ENCODE measurements around the gene NEDD9. TPM values are rescaled to one million over a fixed set of nuclear protein-coding genes. Genes with fewer than 3 reads are reported as not detected.

Gene NEDD9
- total RNA-seq, 1 donor from 2014 or later: 23.2 TPM

DNA sequence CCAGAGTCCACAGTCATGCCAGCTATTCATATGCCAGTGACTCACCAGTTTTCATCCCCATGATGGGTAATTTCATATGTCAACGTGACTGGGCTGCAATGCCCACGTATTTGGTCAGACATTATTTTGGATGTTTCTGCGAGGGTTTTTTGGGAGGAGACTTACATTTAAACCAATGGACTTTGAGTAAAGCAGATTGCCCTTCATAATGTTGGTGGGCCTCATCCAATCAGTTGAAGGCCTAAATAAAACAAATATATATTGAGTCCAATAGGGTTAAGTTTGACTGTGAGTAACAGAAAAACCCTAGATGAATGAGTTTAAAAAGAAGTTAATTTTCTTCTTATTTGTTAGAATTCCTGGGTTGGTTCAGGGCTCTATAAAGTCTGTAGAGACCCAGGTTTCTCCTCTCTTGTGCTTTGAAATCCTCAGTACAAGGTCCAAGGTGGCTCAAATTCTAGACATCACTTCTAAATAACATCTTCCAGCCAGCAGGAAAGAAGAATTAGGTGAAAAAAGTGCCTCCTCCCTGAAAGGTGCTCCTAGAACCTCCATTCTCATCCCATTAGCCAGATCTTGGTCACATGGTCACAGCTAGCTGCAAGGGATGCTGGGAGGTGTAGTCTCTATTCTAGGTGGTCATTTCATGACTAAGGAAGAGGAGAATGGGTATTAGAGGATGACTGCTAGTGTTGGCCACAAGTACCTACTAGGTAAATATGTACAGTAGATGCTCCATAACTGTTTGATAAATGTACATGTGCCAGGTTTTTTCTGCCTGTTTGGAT lies 16.7 kb upstream of the NEDD9 start:
- peaks cover 6% of the 10 kb centered on the region for H3K9me3 Mint-ChIP-seq (ENCODE audit: low read depth)
- TF ChIP-seq, protein P1, sequence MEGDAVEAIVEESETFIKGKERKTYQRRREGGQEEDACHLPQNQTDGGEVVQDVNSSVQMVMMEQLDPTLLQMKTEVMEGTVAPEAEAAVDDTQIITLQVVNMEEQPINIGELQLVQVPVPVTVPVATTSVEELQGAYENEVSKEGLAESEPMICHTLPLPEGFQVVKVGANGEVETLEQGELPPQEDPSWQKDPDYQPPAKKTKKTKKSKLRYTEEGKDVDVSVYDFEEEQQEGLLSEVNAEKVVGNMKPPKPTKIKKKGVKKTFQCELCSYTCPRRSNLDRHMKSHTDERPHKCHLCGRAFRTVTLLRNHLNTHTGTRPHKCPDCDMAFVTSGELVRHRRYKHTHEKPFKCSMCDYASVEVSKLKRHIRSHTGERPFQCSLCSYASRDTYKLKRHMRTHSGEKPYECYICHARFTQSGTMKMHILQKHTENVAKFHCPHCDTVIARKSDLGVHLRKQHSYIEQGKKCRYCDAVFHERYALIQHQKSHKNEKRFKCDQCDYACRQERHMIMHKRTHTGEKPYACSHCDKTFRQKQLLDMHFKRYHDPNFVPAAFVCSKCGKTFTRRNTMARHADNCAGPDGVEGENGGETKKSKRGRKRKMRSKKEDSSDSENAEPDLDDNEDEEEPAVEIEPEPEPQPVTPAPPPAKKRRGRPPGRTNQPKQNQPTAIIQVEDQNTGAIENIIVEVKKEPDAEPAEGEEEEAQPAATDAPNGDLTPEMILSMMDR (IDR thresholded peaks at IDR 0.05): no peak
- peaks cover 57% of the 10 kb centered on the region for H3K4me1 Mint-ChIP-seq (ENCODE audit: low read depth)
- no peak for DNase-seq (ENCODE audit: low spot score)
- no peaks in the 10 kb centered on the region for H3K36me3 Mint-ChIP-seq (ENCODE audit: low read depth)
- H3K4me3 Mint-ChIP-seq (ENCODE audit: unreplicated experiment): no peak overlapping the region
- no peaks in the 10 kb centered on the region for H3K27me3 Mint-ChIP-seq (ENCODE audit: low read depth)
- H3K27ac Mint-ChIP-seq (ENCODE audit: unreplicated experiment): no peak overlapping the region

- Mint-ChIP-seq H3K4me1 (ENCODE audit: low read depth) (peaks cover 45% of the 10 kb centered on the region), H3K27me3 (ENCODE audit: low read depth) (no peaks in the 10 kb centered on the region), H3K4me3 (ENCODE audit: unreplicated experiment) (no peak overlapping the region), H3K36me3 (ENCODE audit: low read depth) (no peaks in the 10 kb centered on the region), H3K27ac (ENCODE audit: unreplicated experiment) (no peak overlapping the region), H3K9me3 (ENCODE audit: low read depth) (peaks cover 6% of the 10 kb centered on the region)
- no peak for DNase-seq (ENCODE audit: low spot score)
- TF ChIP-seq, protein P1 (IDR thresholded peaks at IDR 0.05): no peak
These were observed 14.3 kb upstream of the NEDD9 start for GRCh38 chr6:11246722-11247121.

DNA sequence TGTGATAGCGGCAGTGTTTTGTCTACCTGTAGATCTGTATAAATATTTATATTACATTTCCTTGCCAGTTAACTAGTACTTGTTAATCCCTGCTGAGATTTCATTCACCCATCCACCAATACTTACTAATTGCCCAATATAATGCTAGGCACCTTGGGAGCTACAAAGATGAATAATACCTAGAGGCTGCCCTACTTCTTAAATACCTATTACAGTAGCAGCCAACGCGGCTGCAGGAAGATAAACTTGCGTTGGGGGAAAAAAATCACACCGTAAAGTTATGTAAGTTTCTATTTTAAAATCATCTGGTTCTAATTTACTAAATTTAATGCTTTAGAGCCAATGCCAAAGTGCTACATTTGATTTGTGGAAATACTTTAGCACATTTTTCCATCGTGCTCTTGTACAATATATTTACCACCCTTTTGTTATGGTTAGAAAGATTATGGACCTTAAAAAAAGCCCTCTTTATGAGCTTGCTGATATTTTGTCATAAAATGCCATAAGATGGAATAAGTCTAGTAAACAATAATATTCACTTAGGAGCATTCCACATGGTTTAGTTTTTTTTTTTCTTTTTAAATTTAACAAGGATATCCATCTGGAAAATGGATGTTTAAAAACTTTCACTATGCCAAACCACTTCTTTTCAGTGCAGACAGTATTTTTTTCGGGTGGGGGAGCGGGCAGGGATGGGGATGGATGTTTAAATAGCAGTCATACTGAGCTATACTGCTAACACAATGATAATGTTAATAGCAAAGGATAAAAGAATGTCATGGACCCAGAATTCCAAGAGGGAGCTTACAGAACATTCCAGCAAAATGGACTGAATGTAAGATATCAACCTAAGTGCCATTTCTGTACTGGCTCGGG lies 13.2 kb upstream of the NEDD9 start:
- TF ChIP-seq, protein P1 (IDR thresholded peaks at IDR 0.05): no peak
- no peaks in the 10 kb centered on the region for H3K36me3 Mint-ChIP-seq (ENCODE audit: low read depth)
- H3K27me3 Mint-ChIP-seq (ENCODE audit: low read depth): no peaks in the 10 kb centered on the region
- H3K4me1 Mint-ChIP-seq (ENCODE audit: low read depth): peaks cover 34% of the 10 kb centered on the region
- H3K9me3 Mint-ChIP-seq (ENCODE audit: low read depth): peaks cover 6% of the 10 kb centered on the region
- no peak overlapping the region for H3K4me3 Mint-ChIP-seq (ENCODE audit: unreplicated experiment)
- DNase-seq (ENCODE audit: low spot score): no peak
- H3K27ac Mint-ChIP-seq (ENCODE audit: unreplicated experiment): peak overlapping the region; percentile 24

DNA sequence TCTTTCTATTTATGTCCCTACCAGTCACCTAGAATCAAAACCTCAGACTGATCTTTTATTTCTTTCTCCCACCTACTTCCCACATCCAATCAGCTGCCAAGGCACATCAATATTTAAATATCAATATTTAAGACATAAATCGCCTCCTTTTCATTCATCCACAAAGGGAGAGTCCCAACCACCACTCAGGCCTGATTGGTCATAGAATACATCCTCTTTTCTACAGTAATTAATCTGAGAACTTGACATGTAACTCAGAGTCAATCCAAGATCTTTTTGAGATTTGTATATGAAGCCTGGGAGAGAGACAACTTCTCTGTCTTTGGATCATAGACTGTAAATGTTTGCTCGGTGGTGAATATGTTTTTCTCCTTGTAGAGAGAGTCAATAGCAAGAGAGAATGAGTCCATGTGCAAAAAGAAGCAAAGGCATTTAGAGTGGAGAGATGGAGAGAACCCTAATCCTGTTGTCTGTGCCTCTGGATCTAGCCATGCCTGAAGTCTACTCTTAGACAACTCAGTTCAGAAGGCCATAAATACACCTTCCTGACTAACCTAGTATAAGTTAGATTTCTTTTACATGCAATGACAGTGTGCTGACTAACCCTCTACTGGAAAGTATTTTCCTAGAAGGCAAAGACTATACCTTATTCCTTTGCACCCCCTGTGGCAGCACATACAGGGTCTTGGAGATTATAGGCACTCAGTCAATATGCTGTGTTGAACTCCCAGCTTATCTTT lies 12.1 kb upstream of the NEDD9 start:
- peaks cover 29% of the 10 kb centered on the region for H3K4me1 Mint-ChIP-seq (ENCODE audit: low read depth)
- TF ChIP-seq, protein P1 (IDR thresholded peaks at IDR 0.05): no peak
- no peaks in the 10 kb centered on the region for H3K27me3 Mint-ChIP-seq (ENCODE audit: low read depth)
- no peak overlapping the region for H3K27ac Mint-ChIP-seq (ENCODE audit: unreplicated experiment)
- no peak for DNase-seq (ENCODE audit: low spot score)
- H3K36me3 Mint-ChIP-seq (ENCODE audit: low read depth): no peaks in the 10 kb centered on the region
- no peak overlapping the region for H3K4me3 Mint-ChIP-seq (ENCODE audit: unreplicated experiment)
- H3K9me3 Mint-ChIP-seq (ENCODE audit: low read depth): peaks cover 4% of the 10 kb centered on the region

DNA sequence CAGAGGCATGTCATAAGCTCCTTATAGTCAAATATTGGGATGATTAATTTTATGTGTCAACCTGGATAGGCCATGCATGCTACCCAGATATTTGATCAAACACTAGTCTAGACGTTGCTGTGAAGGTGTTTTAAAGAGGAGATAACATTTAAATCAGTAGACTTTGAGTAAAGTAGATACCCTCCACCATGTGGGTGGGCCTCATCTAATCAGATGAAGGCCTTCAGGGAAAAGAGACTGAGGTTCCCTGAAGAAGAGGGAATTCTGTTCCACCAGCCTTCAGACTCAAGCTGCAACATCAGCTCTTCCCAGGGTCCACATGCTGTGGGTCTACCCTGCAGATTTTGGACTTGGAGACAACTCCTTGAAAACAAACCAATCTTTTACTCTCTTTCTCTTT lies 11.4 kb upstream of the NEDD9 start:
- peaks cover 29% of the 10 kb centered on the region for H3K4me1 Mint-ChIP-seq (ENCODE audit: low read depth)
- H3K36me3 Mint-ChIP-seq (ENCODE audit: low read depth): no peaks in the 10 kb centered on the region
- H3K27me3 Mint-ChIP-seq (ENCODE audit: low read depth): no peaks in the 10 kb centered on the region
- no peak overlapping the region for H3K27ac Mint-ChIP-seq (ENCODE audit: unreplicated experiment)
- TF ChIP-seq, protein P1 (IDR thresholded peaks at IDR 0.05): no peak
- no peak overlapping the region for H3K4me3 Mint-ChIP-seq (ENCODE audit: unreplicated experiment)
- DNase-seq (ENCODE audit: low spot score): no peak
- H3K9me3 Mint-ChIP-seq (ENCODE audit: low read depth): no peaks in the 10 kb centered on the region

All from chondrocyte (in vitro differentiated cells).